Glomerular endothelial cell (primary cell): Measurements from ENCODE around the gene RIN3. TPM values are rescaled to one million over a fixed set of nuclear protein-coding genes. Genes with fewer than 3 reads are reported as not detected.
A peak's percentile ranks its signal among the peaks of the same experiment; 100 is the strongest.

ENCODE experiments used
- DNase-seq: peaks from one replicate; pipeline ENCODE4 v3.0.0-alpha.2; 2011; ENCODE audit warnings: low read depth, low spot score; ENCODE audit errors: extremely low read depth
- total RNA-seq: library from RNA; depleted of rRNA; stranded (reverse); fragments of >200 nt; gene quantifications from 2 replicates; pipeline ENCODE4 v1.2.3, GENCODE V29; 2015

The RIN3 gene
- total RNA-seq, 1 donor from 2014 or later, result 51.1 TPM

DNA sequence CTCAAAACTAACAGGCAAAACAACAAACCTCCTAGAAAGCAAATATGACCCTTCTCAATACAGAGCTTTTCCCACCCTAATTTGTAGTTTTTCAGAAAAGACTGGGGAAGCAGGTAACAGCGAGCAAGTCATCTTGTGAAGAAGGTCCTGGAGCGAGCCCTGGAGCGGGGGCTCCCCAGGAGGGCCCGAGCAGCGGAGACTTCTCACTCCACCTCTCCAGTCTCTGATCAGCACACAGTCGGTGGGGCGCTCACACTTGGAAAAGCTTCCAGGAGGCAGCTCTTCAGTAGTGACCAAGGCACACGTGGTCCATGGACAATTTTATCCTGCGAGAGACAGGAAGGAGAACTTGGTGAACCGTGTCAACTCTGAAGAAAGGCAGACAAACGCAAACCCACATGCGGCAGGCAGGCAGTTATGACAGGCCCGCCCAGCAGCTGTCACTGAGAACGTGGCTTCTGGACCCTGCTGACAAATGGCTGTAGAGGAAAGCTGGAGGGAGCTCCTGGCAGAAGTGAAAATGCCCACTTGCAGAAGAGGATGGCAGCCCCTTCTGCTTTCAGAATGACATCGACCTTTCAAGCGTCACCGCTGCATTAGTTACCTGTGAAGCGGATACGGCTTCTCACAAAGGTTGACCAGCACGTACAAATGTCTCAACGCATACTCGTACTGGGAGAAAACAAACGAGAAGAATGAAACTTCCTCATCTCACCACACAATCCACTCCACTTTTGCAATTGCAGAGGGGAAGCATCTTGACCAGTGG lies 190.6 kb downstream of the RIN3 start:
- no peak for DNase-seq

DNA sequence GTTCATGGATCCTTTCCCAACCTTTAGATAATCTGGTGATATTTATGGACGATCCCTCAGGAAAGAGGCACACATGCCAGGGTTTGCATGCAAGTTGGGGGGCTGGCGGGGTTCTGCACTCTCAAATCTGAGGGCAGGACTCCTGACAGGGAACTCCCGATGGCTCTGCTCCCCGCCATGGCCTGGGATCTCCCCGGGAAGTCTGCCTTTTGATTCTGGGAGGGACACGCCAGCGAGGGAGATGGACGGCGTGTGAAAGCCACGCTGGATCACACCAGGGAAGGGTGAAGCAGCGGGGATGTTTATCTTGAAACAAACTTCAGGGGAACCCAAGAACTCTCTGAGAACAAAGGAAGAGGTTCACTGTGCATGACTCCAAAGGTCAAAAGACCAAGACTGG lies 191.2 kb downstream of the RIN3 start:
- DNase-seq, result no peak

DNA sequence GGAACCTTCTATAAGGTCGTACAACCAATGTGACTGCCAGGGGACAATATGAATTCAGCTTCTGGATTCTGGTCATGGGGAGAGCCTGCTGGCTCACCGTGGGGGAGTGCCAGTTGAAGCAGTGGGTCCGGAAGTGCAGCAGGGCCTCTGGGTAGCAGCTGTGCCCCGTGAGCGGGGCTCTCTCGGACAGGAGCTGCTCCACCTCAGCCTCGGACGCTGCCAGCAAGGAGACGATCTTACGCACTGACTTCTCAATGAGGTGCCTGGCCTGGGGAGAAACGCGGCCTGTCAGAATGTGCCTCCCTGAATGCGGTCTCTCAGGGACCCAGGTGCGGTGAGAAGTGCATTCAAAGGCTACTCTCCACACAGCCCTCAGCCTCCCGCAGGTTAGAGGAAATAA lies 192.8 kb downstream of the RIN3 start:
- DNase-seq, result no peak

DNA sequence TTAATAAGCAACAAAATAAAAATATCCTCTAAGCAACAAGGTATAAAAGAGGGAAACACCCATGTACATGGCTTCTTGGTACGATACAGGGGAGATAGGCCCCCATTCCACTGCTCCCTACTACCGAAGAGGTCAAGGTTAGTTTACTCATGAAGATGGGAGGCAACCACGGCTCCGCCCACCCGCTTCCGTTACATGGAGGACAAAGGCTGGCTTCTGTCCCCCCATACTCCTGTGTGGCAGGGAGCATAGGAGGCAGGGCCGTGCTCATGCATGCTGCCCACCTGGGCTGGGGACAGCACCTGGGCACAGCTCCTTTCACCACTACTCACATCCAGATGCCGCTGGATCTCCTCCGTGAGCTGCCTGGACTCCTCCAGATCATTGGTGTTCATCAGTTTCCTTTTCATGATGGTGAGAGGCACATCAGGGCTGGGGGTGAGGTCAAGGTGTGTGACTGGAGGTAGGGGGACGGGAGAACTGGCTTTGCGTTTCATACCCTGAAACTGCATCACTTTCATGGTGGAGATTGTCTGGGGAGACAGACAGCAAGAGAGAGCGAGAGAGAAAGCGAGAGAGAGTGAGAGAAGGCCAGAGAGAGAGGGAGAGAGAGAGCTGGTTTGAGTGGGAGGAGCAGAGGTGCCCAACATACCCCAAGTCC lies 195.9 kb downstream of the RIN3 start:
- no peak for DNase-seq

DNA sequence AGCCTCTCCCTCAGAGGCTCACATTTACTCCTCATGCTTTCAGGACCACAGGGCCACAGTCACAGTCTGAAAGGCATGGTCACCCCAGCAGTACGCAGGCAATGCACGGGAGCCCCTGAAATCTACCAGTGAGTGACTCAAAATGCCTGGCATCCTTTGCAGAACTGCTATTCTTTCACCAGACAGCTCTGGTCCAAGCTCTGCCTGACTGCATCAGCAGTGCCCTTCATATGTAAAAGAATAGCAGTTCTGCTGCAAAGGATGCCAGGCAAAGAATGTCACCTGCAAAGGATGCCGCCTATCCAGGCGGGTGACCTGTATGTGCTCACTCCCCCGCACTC lies 196.4 kb downstream of the RIN3 start:
- DNase-seq, result no peak

DNA sequence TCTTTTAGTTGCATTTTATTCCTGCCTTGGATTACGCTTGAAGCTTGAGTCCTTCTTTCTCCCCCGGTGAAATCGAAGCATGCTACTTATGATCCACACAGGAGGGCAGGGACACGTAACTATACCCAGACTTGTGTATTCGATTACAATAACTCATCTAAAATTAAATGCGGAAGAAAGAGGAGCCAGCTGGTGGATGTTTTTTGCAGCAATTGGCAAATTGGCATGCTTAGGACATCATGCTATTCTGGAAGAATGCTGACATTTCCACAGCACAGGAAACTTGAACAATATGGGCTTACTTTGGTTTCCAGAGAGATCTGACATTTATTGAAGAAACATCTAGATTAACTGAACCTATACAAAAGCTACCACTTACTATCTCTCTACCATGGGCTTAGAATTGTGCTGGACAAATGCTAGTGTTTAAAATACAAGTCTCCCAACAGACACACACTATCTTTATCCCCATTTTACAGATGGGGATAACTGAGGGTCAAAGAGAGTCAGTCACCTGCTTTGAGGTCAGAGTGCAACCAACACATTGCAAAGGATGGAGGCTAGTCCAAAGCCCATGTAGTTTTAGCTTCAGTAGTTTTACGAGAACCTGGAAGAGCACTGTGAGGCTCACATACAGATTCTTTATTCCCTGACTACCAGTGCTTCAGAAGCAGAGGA lies 198.5 kb downstream of the RIN3 start:
- no peak for DNase-seq

DNA sequence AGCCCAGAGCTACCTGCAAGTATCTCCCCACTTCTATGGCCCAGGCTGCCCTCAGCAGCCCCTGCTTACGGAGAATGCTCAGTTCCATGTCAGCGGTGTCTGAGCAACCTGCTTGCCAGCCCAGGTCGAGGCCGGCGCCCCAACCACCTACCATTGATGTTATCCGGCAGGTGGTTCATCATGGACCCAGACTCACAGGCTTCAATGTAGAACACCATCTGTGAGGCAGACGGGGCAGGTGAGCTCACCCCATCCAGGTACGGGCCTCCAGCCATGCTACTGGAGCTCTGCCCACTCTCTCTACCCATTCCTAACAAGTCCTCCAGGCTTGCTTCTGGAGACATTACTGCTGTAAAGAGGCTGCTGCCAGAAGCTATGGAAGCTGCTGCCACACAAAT lies 199.1 kb downstream of the RIN3 start:
- no peak for DNase-seq

DNA sequence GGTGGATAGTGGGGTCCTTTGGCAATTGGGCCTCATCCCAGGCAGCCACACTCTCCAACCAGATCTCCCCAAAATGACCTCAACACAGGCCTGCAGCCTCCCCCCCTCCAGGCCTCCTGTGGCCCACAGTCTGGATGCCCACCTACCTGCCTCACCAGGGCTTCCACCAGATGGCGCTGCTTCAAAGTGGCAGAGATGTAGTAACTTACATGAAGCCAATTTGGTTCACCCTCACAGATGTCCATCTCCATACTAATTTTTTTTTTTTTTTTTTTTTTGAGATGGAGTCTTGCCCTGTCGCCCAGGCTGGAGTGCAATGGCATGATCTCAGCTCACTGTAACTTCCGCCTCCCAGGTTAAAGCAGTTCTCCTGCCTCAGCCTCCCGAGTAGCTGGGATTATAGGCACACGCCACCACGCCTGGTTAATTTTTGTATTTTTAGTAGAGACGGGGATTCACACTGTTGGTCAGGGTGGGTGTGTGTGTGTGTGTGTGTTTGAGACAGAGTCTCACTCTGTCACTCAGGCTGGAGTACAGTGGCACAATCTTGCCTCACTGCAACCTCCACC lies 201.2 kb downstream of the RIN3 start:
- DNase-seq, result peak; percentile 29

DNA sequence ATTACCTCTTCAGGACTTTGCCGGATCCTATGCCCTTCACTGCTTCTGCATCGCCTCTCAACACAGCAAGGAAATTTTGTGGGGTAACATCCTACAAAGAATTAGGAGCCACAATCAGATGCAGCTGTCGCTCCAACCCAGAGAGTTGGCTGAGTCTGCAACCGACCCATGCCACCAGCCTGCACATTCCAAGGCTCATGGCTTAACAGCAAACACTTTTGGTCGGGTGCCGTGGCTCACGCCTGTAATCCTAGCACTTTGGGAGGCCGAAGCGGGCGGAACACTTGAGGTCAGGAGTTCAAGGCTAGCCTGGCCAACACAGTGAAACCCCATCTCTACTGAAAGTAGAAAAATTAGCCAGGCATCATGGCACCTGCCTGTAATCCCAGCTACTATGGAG lies 202.6 kb downstream of the RIN3 start:
- DNase-seq, result no peak

DNA sequence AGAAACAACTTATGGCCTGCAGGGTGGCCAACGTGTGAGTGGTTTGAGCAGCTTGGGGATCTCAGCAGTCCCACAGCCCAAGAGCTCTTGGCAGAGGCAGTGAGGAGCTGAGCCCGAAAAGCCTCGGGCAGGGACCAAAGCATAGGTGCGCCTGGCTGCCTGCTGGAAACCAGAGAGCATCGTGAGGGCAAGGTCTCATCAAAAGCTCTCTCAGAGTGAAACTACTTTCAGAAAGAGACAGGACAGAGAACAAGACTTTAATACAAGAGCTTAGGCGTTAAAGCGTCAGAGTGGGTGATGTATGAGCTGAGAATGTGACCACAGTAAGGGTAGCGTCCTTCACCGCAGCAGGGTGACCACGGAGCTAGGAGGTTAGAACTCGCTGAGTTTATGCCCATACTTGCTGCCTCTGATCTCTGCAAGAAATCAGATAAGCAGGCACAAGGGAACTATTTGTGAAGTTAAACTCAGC lies 204.0 kb downstream of the RIN3 start:
- DNase-seq, result no peak

DNA sequence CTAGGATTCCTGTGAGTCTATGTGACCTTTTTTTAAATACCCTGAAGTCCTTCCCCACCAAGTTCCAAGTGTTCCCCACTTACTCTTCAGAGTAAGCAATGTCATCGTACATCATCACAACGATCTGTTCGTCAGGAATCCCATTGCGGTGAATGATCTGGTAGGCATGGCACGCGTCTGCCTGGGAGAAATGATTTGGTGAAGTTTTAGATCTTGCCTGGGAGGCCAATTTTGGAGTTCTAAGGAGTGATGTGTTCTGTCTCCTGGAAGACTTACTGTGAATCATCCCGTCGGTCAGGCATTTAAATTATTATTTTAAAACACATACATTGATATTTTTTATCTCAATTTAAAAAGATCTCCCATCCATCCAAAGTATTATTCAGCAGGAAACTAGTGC lies 205.1 kb downstream of the RIN3 start:
- no peak for DNase-seq

DNA sequence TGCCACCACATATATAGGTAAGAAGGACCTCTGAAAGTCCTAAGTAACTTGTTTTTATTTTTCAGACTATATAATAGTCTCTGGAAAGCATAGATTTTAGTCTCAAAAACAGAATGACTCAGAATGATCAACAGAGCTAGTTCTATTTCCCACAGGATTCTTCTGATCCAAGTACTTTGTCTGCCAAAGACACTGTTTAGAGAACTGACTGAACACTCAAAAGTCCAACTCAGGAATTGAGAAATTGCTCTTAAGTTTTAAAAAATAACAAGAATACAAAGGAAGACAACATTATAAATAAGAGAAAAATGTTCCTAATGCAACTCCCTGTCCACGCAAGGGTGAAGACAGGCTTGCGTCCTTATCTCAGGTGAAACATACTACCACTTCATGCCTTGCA lies 205.8 kb downstream of the RIN3 start:
- DNase-seq, result no peak

DNA sequence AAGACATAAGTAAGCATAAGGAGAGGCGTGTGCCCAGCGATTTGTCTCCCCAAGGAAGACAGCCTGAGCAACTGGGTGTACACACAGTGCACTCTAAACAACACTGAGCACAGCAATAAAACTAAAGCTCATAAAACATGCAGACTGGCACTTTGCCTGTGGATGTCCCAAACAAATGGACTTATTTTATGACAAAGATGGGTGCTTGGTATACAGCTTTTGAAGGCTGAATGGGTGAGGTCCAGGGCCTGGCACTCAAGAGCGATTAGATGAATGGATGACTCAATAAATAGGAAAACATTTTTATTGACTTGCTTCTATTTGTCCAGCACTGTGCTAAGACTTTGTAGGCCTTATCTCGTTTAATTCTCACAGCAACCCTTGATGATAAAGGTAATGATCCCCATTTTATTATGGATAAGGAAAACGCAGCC lies 206.3 kb downstream of the RIN3 start:
- no peak for DNase-seq

DNA sequence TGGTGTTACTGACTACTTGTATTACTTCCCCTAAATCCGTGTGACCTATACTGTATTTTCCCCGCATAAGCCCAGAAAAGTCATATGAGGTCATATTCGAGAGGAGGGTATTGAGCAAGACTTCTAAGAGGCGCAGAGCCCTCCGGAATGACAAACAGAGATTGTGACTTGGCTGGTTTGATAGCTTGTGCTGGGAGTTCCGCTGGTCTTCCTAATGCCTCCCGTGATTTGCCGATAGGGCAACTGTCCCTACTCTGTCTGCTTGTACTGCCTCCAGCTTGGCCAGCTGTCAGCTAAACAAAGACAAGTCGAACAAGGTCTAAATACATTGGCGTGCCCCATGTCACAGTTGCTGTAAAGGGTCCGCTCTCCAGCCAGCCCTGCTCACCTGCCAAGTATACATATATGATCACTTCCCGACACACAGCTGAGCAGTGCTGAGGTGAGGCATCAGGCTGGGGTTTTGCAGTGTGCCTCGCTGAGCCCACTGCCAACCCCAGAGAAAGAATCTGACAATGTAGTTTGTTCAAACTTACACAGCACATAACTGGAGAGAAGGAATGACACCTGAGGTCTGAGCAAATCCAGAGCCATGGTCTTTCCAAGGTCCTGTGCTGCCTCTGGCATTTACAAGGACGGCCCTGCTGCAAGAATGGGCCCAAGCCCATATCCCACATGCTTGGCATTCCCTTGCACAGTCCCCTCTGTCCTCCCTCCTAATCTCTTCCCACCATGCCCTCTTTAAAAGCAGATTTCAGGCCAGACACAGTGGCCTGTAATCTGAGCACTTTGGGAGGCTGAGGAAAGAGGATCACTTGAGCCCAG lies 211.1 kb downstream of the RIN3 start:
- no peak for DNase-seq

DNA sequence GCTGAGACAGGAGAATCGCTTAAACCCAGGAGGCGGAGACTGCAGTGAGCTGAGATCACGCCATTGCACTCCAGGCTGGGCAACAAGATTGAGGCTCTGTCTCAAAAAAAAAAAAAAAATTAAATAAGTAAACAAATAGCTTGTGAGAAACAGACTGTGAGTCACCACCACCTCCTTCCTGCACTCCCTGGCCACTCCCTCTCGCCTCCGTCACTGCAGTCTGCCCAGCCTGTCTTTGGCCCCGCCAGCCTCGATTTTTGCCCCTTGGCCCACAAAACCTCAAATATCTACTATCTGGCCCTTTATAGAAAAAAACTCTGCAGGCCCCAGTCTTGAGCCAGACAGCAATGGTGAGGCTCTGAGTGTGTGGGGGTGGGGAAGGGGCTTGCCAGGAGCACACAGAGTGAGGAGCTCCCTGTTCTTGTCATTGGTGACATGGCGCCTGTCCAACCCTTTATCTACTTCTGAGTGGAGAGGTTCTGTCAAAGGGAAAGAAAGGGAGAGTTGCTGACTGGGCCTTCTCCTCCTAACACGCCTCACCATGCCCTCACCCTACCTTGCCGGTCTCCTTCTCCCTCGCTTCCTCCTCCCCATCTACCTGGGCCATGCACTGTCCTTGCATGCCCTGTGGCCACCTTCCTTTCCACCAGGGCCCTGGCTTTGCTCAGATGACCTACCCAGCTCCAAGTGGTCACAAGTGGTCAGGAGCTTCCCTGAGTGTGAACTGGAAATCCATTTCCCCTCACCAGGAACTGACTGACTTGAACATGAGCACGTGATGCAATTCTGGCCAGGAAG lies 212.8 kb downstream of the RIN3 start:
- DNase-seq, result peak; percentile 73

DNA sequence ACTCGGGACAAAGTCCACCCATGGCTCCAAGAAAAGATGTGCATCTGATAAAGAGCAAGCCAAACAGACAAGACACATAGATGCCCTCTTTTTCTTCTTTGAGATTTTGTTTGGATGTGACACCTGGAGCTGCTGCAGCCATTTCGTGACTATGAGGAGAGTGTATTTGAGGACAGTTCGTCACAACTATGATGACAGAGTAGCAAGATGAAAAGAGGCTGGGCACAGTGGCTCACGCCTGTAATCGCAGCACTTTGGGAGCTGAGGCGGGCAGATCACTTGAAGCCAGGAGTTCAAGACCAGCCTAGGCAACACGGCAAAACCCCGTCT lies 213.3 kb downstream of the RIN3 start:
- no peak for DNase-seq

DNA sequence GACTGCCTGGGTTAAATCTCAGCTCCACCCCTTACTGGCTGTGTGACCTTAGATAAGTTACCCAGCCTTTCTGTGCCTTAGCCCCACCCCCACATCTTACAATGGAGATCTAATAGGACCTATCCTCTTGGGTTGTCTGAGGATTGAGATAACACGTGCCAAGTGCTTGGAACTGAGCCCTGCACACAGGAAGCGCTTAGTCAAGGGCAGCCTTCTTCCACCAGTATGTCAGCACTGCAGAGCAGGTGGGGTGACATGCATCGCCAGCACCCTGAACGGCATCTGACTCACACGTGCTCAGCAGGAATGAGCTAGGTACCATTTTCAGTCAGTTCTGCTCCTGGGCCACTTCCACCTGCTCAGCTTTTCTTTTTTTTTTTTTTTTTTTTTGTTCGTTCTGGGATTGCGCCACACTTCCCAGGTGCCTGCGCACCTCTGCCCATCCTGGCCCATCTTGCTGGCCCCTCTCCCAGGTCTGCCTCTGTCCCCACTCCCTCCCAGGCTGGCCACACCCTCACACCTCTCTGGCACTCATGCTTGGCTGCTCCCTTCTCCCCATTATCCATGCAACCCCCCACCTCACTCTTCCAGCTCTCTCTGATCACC lies 215.3 kb downstream of the RIN3 start:
- no peak for DNase-seq

DNA sequence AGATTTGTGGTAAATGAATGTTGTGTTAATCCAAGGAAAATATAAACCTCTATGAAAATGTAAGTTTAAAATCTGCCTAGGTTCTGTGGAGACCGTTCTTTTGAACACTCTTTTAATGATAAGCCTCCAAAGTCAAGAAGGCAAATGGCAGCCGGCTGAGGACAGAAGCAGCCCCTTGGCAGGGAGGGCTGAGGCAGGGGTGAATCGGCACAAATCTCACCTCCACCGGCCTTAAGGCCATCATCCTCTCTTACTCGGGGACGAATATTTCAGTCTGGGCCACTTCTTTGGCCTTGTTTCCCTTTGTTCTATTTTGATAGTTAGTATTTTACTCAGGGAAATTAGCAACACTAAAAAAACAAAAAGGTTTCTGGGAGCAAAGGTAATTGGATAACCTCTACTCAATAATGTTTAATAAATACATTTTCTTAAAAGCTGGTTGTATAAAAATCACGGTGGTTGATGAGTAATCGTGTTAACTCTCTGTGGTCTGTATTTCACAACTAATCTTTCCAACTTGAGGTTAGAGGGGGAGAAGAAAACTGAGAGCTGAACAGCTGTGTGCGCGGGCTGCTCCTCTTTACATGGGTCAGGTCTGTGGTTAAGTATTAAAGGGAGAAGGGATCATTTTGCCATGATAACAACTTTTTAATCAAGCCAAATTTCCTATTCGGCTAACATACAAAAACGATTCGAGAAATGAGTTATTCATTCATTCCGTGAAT lies 216.2 kb downstream of the RIN3 start:
- no peak for DNase-seq

DNA sequence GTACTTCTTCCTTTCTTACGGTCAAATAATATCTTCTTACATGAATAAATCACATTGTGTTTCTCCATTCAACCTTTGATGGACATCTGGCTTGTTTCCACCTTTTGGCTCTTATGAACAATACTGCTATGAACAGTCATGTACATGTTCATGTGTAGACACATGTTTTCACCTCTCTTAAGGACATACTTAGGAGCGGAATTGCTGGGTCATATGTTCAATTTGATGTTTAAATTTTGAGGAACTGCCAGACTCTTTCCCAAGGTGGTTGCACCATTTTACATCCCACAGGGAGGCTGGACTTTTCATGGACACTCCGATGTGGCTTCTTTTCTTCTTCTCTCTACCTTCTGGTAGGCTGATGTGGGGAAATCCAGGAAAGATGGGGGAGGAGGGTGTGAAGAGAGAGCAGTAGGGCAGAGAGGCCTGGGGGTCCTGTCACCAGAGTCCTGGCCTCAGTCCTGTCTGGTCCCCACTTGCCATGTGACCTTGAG lies 218.1 kb downstream of the RIN3 start:
- no peak for DNase-seq
